C4-2B (cell line): Measurements from ENCODE around the gene LRRC27.

Experiments used
- CTCF ChIP-seq: fragments of 450-650 bp; conservative IDR thresholded peaks from 2 replicates; pipeline ENCODE4 v1.5.1; 2017; ENCODE audit warnings: mild to moderate bottlenecking
- ZFX ChIP-seq: fragments of 450-650 bp; IDR thresholded peaks from 2 replicates; pipeline ENCODE4 v1.6.1; 2017

GRCh38 chr10:132309879-132310591 lies 22.0 kb upstream of the LRRC27 start:
- no peak for TF ChIP-seq CTCF
- TF ChIP-seq ZFX = no peak
